Mesenchymal stem cell (in vitro differentiated cells and primary cell): Measurements from ENCODE around the gene TCAP.

Experiments
- DNase-seq: peaks from one replicate; pipeline ENCODE4 v3.0.0-alpha.2; 2013
- H2AFZ ChIP-seq: one replicate; pipeline ENCODE4 v1.6.1; 2013; ENCODE audit warnings: low read depth, mild to moderate bottlenecking, control low read depth, inconsistent platforms, low read length, moderate library complexity
- H2AK5ac ChIP-seq: 2 replicates; pipeline ENCODE4 v1.6.1; 2013; ENCODE audit warnings: low read length, moderate library complexity, mild to moderate bottlenecking, inconsistent platforms; ENCODE audit not compliant: severe bottlenecking
- H2BK120ac ChIP-seq: one replicate; pipeline ENCODE4 v1.6.1; 2013; ENCODE audit warnings: low read depth, mild to moderate bottlenecking, inconsistent platforms, low read length, moderate library complexity
- H2BK12ac ChIP-seq, 2 experiments: one replicate each; pipeline ENCODE4 v1.6.1; 2013; ENCODE audit warnings: inconsistent platforms in 2 of 2, low read length in 2 of 2, mild to moderate bottlenecking in 2 of 2, moderate library complexity in 2 of 2, control low read depth in 1 of 2
- H2BK15ac ChIP-seq: one replicate; pipeline ENCODE4 v1.6.1; 2013; ENCODE audit warnings: mild to moderate bottlenecking, low read depth, inconsistent platforms; ENCODE audit not compliant: poor library complexity, severe bottlenecking
- H2BK5ac ChIP-seq: 2 replicates; pipeline ENCODE4 v1.6.1; 2013; ENCODE audit warnings: low read depth, mild to moderate bottlenecking, low read length, control low read depth, inconsistent platforms; ENCODE audit not compliant: poor library complexity, severe bottlenecking
- H3K14ac ChIP-seq, 2 experiments: one replicate each; pipeline ENCODE4 v1.6.1; 2013; ENCODE audit warnings: inconsistent platforms in 2 of 2, low read length in 2 of 2, control low read depth in 1 of 2, mild to moderate bottlenecking in 1 of 2, moderate library complexity in 1 of 2
- H3K18ac ChIP-seq, 2 experiments: one replicate each; pipeline ENCODE4 v1.6.1; 2013; ENCODE audit warnings: inconsistent platforms in 2 of 2, low read length in 2 of 2, control low read depth in 1 of 2, low read depth in 1 of 2, mild to moderate bottlenecking in 1 of 2
- H3K23ac ChIP-seq, 2 experiments: one replicate each; pipeline ENCODE4 v1.6.1; 2013; ENCODE audit warnings: inconsistent platforms in 2 of 2, low read length in 2 of 2, mild to moderate bottlenecking in 2 of 2, moderate library complexity in 2 of 2, control low read depth in 1 of 2
- H3K27ac ChIP-seq: 2 replicates; pipeline ENCODE4 v1.5.1; 2013; ENCODE audit warnings: mild to moderate bottlenecking, moderate library complexity, low read length, control low read depth, inconsistent platforms; ENCODE audit not compliant: poor library complexity, severe bottlenecking
- H3K27me3 ChIP-seq, 2 experiments: 2 replicates each; pipeline versions ENCODE4 v1.6.1 to v1.7.0; 2013; ENCODE audit warnings: low read length in 2 of 2, mild to moderate bottlenecking in 2 of 2, moderate library complexity in 2 of 2, control low read depth in 1 of 2, inconsistent platforms in 1 of 2; ENCODE audit not compliant: control insufficient read depth in 1 of 2, insufficient read depth in 1 of 2
- H3K36me3 ChIP-seq, 2 experiments: 2 replicates each; pipeline versions ENCODE4 v1.6.1 to v1.7.0; 2013; ENCODE audit warnings: low read length in 2 of 2, control low read depth in 1 of 2, inconsistent platforms in 1 of 2, low read depth in 1 of 2, mild to moderate bottlenecking in 1 of 2; ENCODE audit not compliant: insufficient read depth in 2 of 2, control insufficient read depth in 1 of 2
- H3K4ac ChIP-seq, 2 experiments: one replicate each; pipeline ENCODE4 v1.6.1; 2013; ENCODE audit warnings: inconsistent platforms in 2 of 2, low read length in 2 of 2, mild to moderate bottlenecking in 2 of 2, moderate library complexity in 2 of 2, control low read depth in 1 of 2, low read depth in 1 of 2
- H3K4me1 ChIP-seq: 2 replicates; pipeline ENCODE4 v1.6.1; 2013; ENCODE audit warnings: low read depth, low read length, control low read depth; ENCODE audit not compliant: control insufficient read depth, insufficient read depth
- H3K4me2 ChIP-seq: 2 replicates; pipeline ENCODE4 v1.6.1; 2013; ENCODE audit warnings: low read length, mild to moderate bottlenecking, inconsistent platforms; ENCODE audit not compliant: poor library complexity, severe bottlenecking
- H3K4me3 ChIP-seq, 2 experiments: 2 replicates each; pipeline versions ENCODE4 v1.5.1 to v1.7.0; 2013; ENCODE audit warnings: low read length in 2 of 2, mild to moderate bottlenecking in 2 of 2, control low read depth in 1 of 2, low read depth in 1 of 2; ENCODE audit not compliant: insufficient read depth in 1 of 2
- H3K79me1 ChIP-seq: replicated peaks from 2 replicates; pipeline ENCODE4 v1.6.1; 2013; ENCODE audit warnings: mild to moderate bottlenecking, control low read depth, low read length, inconsistent platforms; ENCODE audit not compliant: poor library complexity, severe bottlenecking
- H3K9ac ChIP-seq: 2 replicates; pipeline ENCODE4 v1.7.0; 2013; ENCODE audit warnings: mild to moderate bottlenecking, low read length, moderate library complexity
- H3K9me3 ChIP-seq: 2 replicates; pipeline ENCODE4 v1.7.0; 2013; ENCODE audit warnings: mild to moderate bottlenecking, low read length; ENCODE audit not compliant: control insufficient read depth
- H4K8ac ChIP-seq: one replicate; pipeline ENCODE4 v1.6.1; 2013; ENCODE audit warnings: inconsistent platforms, mild to moderate bottlenecking, low read length, moderate library complexity
- H4K91ac ChIP-seq: one replicate; pipeline ENCODE4 v1.6.1; 2013; ENCODE audit warnings: mild to moderate bottlenecking, low read length, inconsistent platforms
- WGBS: methylation state at CpG from one replicate; pipeline ENCODE4 v1.1.7; 2013; ENCODE audit warnings: mixed read lengths; 5-methylcytosine and 5-hydroxymethylcytosine counted together

TCAP gene

DNA sequence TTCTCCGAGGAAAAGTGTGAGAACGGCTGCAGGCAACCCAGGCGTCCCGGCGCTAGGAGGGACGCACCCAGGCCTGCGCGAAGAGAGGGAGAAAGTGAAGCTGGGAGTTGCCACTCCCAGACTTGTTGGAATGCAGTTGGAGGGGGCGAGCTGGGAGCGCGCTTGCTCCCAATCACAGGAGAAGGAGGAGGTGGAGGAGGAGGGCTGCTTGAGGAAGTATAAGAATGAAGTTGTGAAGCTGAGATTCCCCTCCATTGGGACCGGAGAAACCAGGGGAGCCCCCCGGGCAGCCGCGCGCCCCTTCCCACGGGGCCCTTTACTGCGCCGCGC, 34.6 kb downstream of the TCAP start, which contains the start of gene ERBB2:
ERBB2 (plus strand) TSS at position 247 of the 330 bp plus-strand sequence. CDS start 175 bp downstream, outside the sequence.
- H3K36me3 ChIP-seq = peaks cover 0 to 17% of the 10 kb centered on the region in 2 experiments
- WGBS = 0% methylated on average over 20 of the region's 20 CpGs
- peak within 1 kb of the TSS; percentile 88 for H3K9ac ChIP-seq
- H4K8ac ChIP-seq = peak within 1 kb of the TSS; percentile 75
- H2BK12ac ChIP-seq = peak within 1 kb of the TSS in 1 of 2 experiments; percentile 37
- H3K23ac ChIP-seq = no peak within 1 kb of the TSS
- peak within 1 kb of the TSS; percentile 72 to 79 for H3K18ac ChIP-seq
- peak; percentile 75 for DNase-seq
- H2BK15ac ChIP-seq = peak within 1 kb of the TSS; percentile 57
- H3K4me1 ChIP-seq = peaks cover 36% of the 10 kb centered on the region
- peak within 1 kb of the TSS; percentile 50 for H2BK120ac ChIP-seq
- H3K27ac ChIP-seq = peak within 1 kb of the TSS; percentile 20
- peak within 1 kb of the TSS in 1 of 2 experiments; percentile 83 for H3K4ac ChIP-seq
- H3K4me3 ChIP-seq = peak within 1 kb of the TSS; percentile 83 to 92
- peaks cover 23% of the 10 kb centered on the region for H3K79me1 ChIP-seq
- H3K14ac ChIP-seq = peak within 1 kb of the TSS in 1 of 2 experiments; percentile 97
- H3K27me3 ChIP-seq = no peaks in the 10 kb centered on the region
- H3K4me2 ChIP-seq = peak within 1 kb of the TSS; percentile 91
- peak within 1 kb of the TSS; percentile 70 for H2BK5ac ChIP-seq
- H3K9me3 ChIP-seq = no peaks in the 10 kb centered on the region
- peak within 1 kb of the TSS; percentile 96 for H4K91ac ChIP-seq
- H2AFZ ChIP-seq = peak within 1 kb of the TSS; percentile 73
- H2AK5ac ChIP-seq = peak within 1 kb of the TSS; percentile 79

GRCh38 chr17:39700148-39700987, 35.2 kb downstream of the TCAP start:
- H4K8ac ChIP-seq = peak overlapping the region; percentile 66
- H3K23ac ChIP-seq = no peak overlapping the region
- peak; percentile 48 for DNase-seq
- WGBS = under 1% methylated on average over 42 of the region's 57 CpGs
- peak overlapping the region; percentile 72 to 79 for H3K18ac ChIP-seq
- peak overlapping the region; percentile 73 for H2AFZ ChIP-seq
- H3K79me1 ChIP-seq = peaks cover 29% of the 10 kb centered on the region
- peaks cover 36% of the 10 kb centered on the region for H3K4me1 ChIP-seq
- H3K4ac ChIP-seq = peak overlapping the region in 1 of 2 experiments; percentile 83
- H2BK5ac ChIP-seq = peak overlapping the region; percentile 70
- peak overlapping the region; percentile 57 for H2BK15ac ChIP-seq
- peak overlapping the region; percentile 88 for H3K9ac ChIP-seq
- H3K9me3 ChIP-seq = no peaks in the 10 kb centered on the region
- H4K91ac ChIP-seq = peak overlapping the region; percentile 96
- peak overlapping the region; percentile 83 to 92 for H3K4me3 ChIP-seq
- H2AK5ac ChIP-seq = no peak overlapping the region
- H2BK12ac ChIP-seq = peak overlapping the region in 1 of 2 experiments; percentile 37
- H3K27me3 ChIP-seq = no peaks in the 10 kb centered on the region
- peak overlapping the region; percentile 50 for H2BK120ac ChIP-seq
- H3K27ac ChIP-seq = no peak overlapping the region
- peak overlapping the region; percentile 91 for H3K4me2 ChIP-seq
- H3K14ac ChIP-seq = peak overlapping the region in 1 of 2 experiments; percentile 97
- peaks cover 0 to 22% of the 10 kb centered on the region in 2 experiments for H3K36me3 ChIP-seq

GRCh38 chr17:39701012-39701783, 36.0 kb downstream of the TCAP start:
- H3K4me1 ChIP-seq = peaks cover 36% of the 10 kb centered on the region
- H2BK5ac ChIP-seq = no peak overlapping the region
- H3K18ac ChIP-seq = peak overlapping the region in 1 of 2 experiments; percentile 37
- no peak overlapping the region for H3K27ac ChIP-seq
- no peak overlapping the region for H3K4ac ChIP-seq
- peak overlapping the region in 1 of 2 experiments; percentile 66 for H2BK12ac ChIP-seq
- peaks cover 35% of the 10 kb centered on the region for H3K79me1 ChIP-seq
- H3K9ac ChIP-seq = peak overlapping the region; percentile 88
- no peak overlapping the region for H3K23ac ChIP-seq
- DNase-seq = no peak
- H2AK5ac ChIP-seq = peak overlapping the region; percentile 55
- no peaks in the 10 kb centered on the region for H3K9me3 ChIP-seq
- no peak overlapping the region for H4K91ac ChIP-seq
- peak overlapping the region; percentile 83 to 92 for H3K4me3 ChIP-seq
- H4K8ac ChIP-seq = no peak overlapping the region
- peaks cover 0 to 28% of the 10 kb centered on the region in 2 experiments for H3K36me3 ChIP-seq
- H2BK120ac ChIP-seq = no peak overlapping the region
- WGBS = 53% methylated on average over 8 of the region's 10 CpGs
- peak overlapping the region in 1 of 2 experiments; percentile 23 for H3K14ac ChIP-seq
- H3K4me2 ChIP-seq = peak overlapping the region; percentile 91
- no peak overlapping the region for H2AFZ ChIP-seq
- no peak overlapping the region for H2BK15ac ChIP-seq
- H3K27me3 ChIP-seq = no peaks in the 10 kb centered on the region
